Measurements from ENCODE around the gene LRPAP1. TPM values are rescaled to one million over a fixed set of nuclear protein-coding genes. Genes with fewer than 3 reads are reported as not detected.
"Not testable (repeated sequence)": the region's sequence is repeated elsewhere in the genome, so short reads cannot be mapped to it uniquely, and the experiment has no call there.

LRPAP1 gene
- total RNA-seq, 3 donors from 2014 or later: 104 to 204 (median 111) TPM

DNA sequence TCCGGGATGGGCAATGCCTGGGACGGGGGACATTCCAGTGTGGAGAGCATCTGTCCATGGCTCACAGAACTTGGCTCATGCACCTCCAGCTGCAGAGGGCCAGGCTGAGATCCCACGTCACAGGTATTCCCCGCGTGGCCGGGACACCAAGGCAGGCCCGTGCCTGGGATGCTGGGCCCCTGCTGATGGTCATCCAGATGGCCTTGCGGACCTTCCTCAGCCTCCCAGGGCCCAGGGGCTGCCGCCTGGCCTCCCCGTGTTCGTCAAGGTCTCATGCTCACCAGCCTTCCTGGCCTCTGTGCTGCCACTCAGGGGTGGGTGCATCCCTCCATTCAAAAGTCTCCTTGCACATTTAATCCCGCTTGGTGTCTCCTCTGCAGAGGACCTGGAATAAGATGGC is 40.9 kb upstream of the LRPAP1 start:
- H3K9me3 ChIP-seq: no peaks in the 10 kb centered on the region
- no peak overlapping the region for H3K4me3 ChIP-seq
- no peaks in the 10 kb centered on the region for H3K36me3 ChIP-seq
- H3K27me3 ChIP-seq: no peaks in the 10 kb centered on the region
- no peak overlapping the region for H3K27ac ChIP-seq
- intact Hi-C loops (cut with DNase I; ENCODE audit: low total_unique reads): no loop called here
- DNase-seq (ENCODE audit: low spot score in 2 of 2): no peak
- no peaks in the 10 kb centered on the region for H3K4me1 ChIP-seq
- TF ChIP-seq POLR2AphosphoS5 (IDR thresholded peaks at IDR 0.05) (no peak), CTCF (IDR thresholded peaks at IDR 0.05) (no peak), POLR2A (IDR thresholded peaks at IDR 0.05) (no peak)

DNA sequence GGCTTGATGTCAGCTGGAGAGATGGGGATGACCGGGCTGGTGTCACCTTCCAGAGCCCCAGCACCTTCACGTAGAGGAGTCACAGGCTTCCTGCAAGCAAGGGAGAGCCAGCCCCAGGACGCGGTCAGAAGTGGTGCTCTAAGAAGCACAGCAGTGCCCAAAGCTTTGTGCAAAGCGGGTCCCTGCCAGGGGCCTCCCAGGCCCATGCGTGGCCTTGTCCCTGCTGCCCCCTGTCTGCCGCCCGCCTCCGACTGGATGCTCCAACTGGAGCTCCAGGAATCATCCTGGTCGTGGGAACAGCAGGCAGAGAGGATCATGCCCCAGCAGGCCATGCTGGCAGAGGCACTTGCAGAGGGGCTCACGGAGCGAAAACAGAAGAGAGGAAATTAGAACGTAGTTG is 40.1 kb upstream of the LRPAP1 start:
- Histone ChIP-seq H3K36me3 (no peaks in the 10 kb centered on the region), H3K27ac (no peak overlapping the region), H3K27me3 (no peaks in the 10 kb centered on the region), H3K4me3 (no peak overlapping the region), H3K4me1 (no peaks in the 10 kb centered on the region), H3K9me3 (no peaks in the 10 kb centered on the region)
- TF ChIP-seq CTCF (IDR thresholded peaks at IDR 0.05) (no peak), POLR2A (IDR thresholded peaks at IDR 0.05) (no peak), POLR2AphosphoS5 (IDR thresholded peaks at IDR 0.05) (no peak)
- no peak for DNase-seq (ENCODE audit: low spot score in 2 of 2)
- intact Hi-C loops (cut with DNase I; ENCODE audit: low total_unique reads): no loop called here

- Histone ChIP-seq H3K36me3 (no peaks in the 10 kb centered on the region), H3K4me1 (no peaks in the 10 kb centered on the region), H3K9me3 (no peaks in the 10 kb centered on the region), H3K4me3 (no peak overlapping the region), H3K27ac (no peak overlapping the region), H3K27me3 (no peaks in the 10 kb centered on the region)
- intact Hi-C loops (cut with DNase I; ENCODE audit: low total_unique reads): no loop called here
- no peak for DNase-seq (ENCODE audit: low spot score in 2 of 2)
- TF ChIP-seq CTCF (IDR thresholded peaks at IDR 0.05) (no peak), POLR2AphosphoS5 (IDR thresholded peaks at IDR 0.05) (no peak), POLR2A (IDR thresholded peaks at IDR 0.05) (no peak)
Measured at GRCh38 chr4:3571921-3572320, 39.7 kb upstream of the LRPAP1 start.

DNA sequence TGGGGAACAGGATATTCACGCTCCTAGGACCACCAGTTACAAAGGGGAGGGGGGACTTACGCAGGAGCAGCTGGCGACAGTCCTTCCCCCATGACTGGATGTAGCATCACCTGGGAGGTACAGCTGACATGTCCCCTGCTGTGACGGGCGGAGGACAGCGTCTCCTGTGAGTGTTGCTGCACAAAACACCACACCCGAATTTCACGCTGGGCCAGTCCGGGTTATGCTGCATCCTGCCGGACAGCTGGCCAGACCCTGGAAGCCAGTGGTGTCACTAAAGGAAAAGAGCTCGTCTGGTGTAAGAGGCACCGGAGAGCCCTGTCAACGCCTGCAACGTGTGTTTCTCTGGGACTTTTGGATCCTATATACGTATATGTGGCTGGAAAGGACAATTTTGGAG is 38.7 kb upstream of the LRPAP1 start:
- H3K4me3 ChIP-seq; H3K4me1 ChIP-seq; H3K27me3 ChIP-seq; H3K36me3 ChIP-seq; DNase-seq (ENCODE audit: low spot score in 2 of 2); intact Hi-C loops (cut with DNase I; ENCODE audit: low total_unique reads); H3K9me3 ChIP-seq; H3K27ac ChIP-seq: not testable (repeated sequence)

GRCh38 chr4:3569611-3570010 is 37.4 kb upstream of the LRPAP1 start:
- intact Hi-C loops (cut with DNase I; ENCODE audit: low total_unique reads): not testable (repeated sequence)

GRCh38 chr4:3566701-3567100 is 34.5 kb upstream of the LRPAP1 start:
- DNase-seq (ENCODE audit: low spot score in 2 of 2); H3K27ac ChIP-seq; intact Hi-C loops (cut with DNase I; ENCODE audit: low total_unique reads); H3K4me1 ChIP-seq; H3K4me3 ChIP-seq; H3K36me3 ChIP-seq; H3K27me3 ChIP-seq; H3K9me3 ChIP-seq: not testable (repeated sequence)

More at GRCh38 chr4:3569611-3570010, 37.4 kb upstream of the LRPAP1 start:
- not testable (repeated sequence) for H3K4me1 ChIP-seq; H3K9me3 ChIP-seq; H3K27ac ChIP-seq; H3K4me3 ChIP-seq; DNase-seq (ENCODE audit: low spot score in 2 of 2); H3K27me3 ChIP-seq; H3K36me3 ChIP-seq

DNA sequence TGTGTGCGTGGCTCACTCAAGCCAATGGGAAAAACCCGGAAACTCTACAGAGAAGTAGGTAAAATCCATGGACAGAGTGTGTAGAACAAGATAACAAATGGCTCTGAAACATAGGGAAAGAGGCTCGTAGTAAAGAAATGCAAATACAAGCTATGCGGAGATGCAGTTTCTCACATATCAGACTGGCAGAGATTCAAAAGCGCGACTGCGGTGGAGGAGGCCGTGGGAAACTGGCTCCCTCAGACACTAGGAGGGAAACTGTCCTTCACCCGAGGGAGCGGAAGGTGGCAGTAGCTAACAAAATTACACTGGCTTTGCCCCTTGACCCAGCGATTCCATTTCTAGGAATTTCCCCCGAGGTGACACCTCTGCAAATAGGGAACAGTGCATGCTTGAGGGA is 34.1 kb upstream of the LRPAP1 start:
- intact Hi-C loops (cut with DNase I; ENCODE audit: low total_unique reads); DNase-seq (ENCODE audit: low spot score in 2 of 2): not testable (repeated sequence)

GRCh38 chr4:3564948-3565347 is 32.7 kb upstream of the LRPAP1 start:
- H3K27me3 ChIP-seq; DNase-seq (ENCODE audit: low spot score in 2 of 2); H3K36me3 ChIP-seq; intact Hi-C loops (cut with DNase I; ENCODE audit: low total_unique reads); H3K27ac ChIP-seq; H3K9me3 ChIP-seq; H3K4me1 ChIP-seq; H3K4me3 ChIP-seq: not testable (repeated sequence)

More for the DNA sequence above, 34.1 kb upstream of the LRPAP1 start:
- not testable (repeated sequence) for H3K4me1 ChIP-seq, H3K27me3 ChIP-seq, H3K27ac ChIP-seq, H3K4me3 ChIP-seq, H3K9me3 ChIP-seq, H3K36me3 ChIP-seq
